Lung (tissue), 12 donors: ENCODE results near the gene BCAS1. TPM values are rescaled to one million over a fixed set of nuclear protein-coding genes. Genes with fewer than 3 reads are reported as not detected.
A peak's percentile ranks its signal among the peaks of the same experiment; 100 is the strongest.

ENCODE experiments used
- ATAC-seq: fragments of 200-7000 bp; cut with Tn5 transposase; one replicate; pipeline ENCODE4 v1.9.1; 2020; ENCODE audit warnings: moderate number of reproducible peaks; ENCODE audit not compliant: insufficient read depth, low FRiP score
- DNase-seq, 3 donors: peaks; one replicate each; pipeline ENCODE4 v3.0.0-alpha.2; 2013 to 2017
- H3K27ac ChIP-seq, 2 donors: one replicate each; pipeline ENCODE4 v1.5.1; 2013; ENCODE audit warnings: mild to moderate bottlenecking in 2 of 2, moderate library complexity in 2 of 2, control low read depth in 1 of 2, inconsistent platforms in 1 of 2, low read depth in 1 of 2, low read length in 1 of 2
- H3K27me3 ChIP-seq, 3 donors: one replicate each; pipeline ENCODE4 v1.5.1; 2013; ENCODE audit warnings: low read length in 2 of 3; ENCODE audit not compliant: control insufficient read depth in 3 of 3, insufficient read depth in 3 of 3
- H3K36me3 ChIP-seq, 4 donors: one replicate each; pipeline ENCODE4 v1.5.1; 2013; ENCODE audit warnings: low read length in 4 of 4, mild to moderate bottlenecking in 1 of 4, moderate library complexity in 1 of 4; ENCODE audit not compliant: control insufficient read depth in 4 of 4, insufficient read depth in 4 of 4
- H3K4me1 ChIP-seq, 5 donors: one replicate each; pipeline ENCODE4 v1.5.1; 2013; ENCODE audit warnings: low read length in 5 of 5, mild to moderate bottlenecking in 2 of 5, moderate library complexity in 1 of 5; ENCODE audit not compliant: control insufficient read depth in 5 of 5, insufficient read depth in 5 of 5
- H3K4me3 ChIP-seq: one replicate; pipeline ENCODE4 v1.5.1; 2013; ENCODE audit warnings: mild to moderate bottlenecking, control low read depth, moderate library complexity
- H3K9ac ChIP-seq, 2 donors: one replicate each; pipeline ENCODE4 v1.5.1; 2013; ENCODE audit warnings: low read length in 2 of 2, control low read depth in 1 of 2; ENCODE audit not compliant: insufficient read depth in 1 of 2
- H3K9me3 ChIP-seq, 4 donors: one replicate each; pipeline ENCODE4 v1.5.1; 2013; ENCODE audit warnings: low read length in 3 of 4, mild to moderate bottlenecking in 1 of 4, moderate library complexity in 1 of 4; ENCODE audit not compliant: control insufficient read depth in 4 of 4, insufficient read depth in 3 of 4
- CTCF ChIP-seq: IDR thresholded peaks from 2 replicates; pipeline ENCODE4 v1.5.1; 2012; ENCODE audit warnings: mild to moderate bottlenecking; ENCODE audit errors: control extremely low read depth, extremely low read depth
- WGBS, 2 donors: extraction: QIAGEN DNeasy Blood & Tissue Kit; methylation state at CpG; one replicate each; pipeline ENCODE4 v1.1.7; 2013; 5-methylcytosine and 5-hydroxymethylcytosine counted together
- polyA plus RNA-seq, 2 donors: library from polyadenylated mRNA; stranded (reverse); fragments of 200-250 nt; gene quantifications; one replicate each; pipeline ENCODE4 v1.2.1, GENCODE V29; 2013
- total RNA-seq, 2 donors: library from RNA; depleted of rRNA in 1 of 2; stranded (reverse); fragments of >200 nt in 1 of 2; gene quantifications; one replicate each; pipeline ENCODE4 v1.2.1, GENCODE V29; 2014 to 2021
- donor health status: control.
- donor health status: control.
- donor health status: Bipolar disorder and iron deficiency.
- donor health status: healthy.
- donor health status: DM: yes; HTN: yes; CAD: no.

The BCAS1 gene
- total and polyA plus RNA-seq, 4 donors: 1.2 to 4.0 (median 2.3) TPM

GRCh38 chr20:53996584-53997486 is 73.6 kb downstream of the BCAS1 start:
- Histone ChIP-seq H3K27me3 (no peaks in the 10 kb centered on the region), H3K4me3 (no peak overlapping the region), H3K9me3 (peaks cover 0 to 7% (median 5%) of the 10 kb centered on the region in 4 donors), H3K27ac (no peak overlapping the region), H3K4me1 (no peaks in the 10 kb centered on the region), H3K9ac (no peak overlapping the region), H3K36me3 (no peaks in the 10 kb centered on the region)
- DNase-seq (peak in 1 of 3 donors; percentile 26), ATAC-seq (no peak)
- 68 to 81% methylated on average over 10 of the region's 10 CpGs for WGBS, 2 donors
- TF ChIP-seq CTCF: no peak

DNA sequence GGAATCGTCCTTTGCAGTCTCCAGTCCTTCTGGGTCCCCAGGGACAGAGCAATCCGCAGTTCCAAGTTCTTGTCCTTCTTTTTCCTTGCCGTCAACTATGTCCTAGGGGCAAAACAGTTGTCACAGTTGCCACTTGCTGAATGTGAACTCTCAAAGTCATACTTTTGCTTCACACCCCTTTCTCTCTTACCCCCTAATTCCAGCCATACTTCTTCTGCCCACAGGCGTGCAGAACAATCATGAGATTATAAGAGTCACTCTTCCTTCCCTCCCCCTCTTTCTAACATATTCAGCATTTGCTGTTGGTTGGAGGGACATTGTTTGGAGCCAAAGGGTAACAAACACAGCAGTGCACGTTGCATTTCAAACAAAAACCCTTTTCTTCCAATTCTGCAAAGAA is 74.4 kb downstream of the BCAS1 start:
- Histone ChIP-seq H3K27me3 (no peaks in the 10 kb centered on the region), H3K36me3 (no peaks in the 10 kb centered on the region), H3K27ac (no peak overlapping the region), H3K9me3 (peaks cover 0 to 6% (median 0%) of the 10 kb centered on the region in 4 donors), H3K4me3 (no peak overlapping the region), H3K4me1 (no peaks in the 10 kb centered on the region), H3K9ac (no peak overlapping the region)
- TF ChIP-seq CTCF: no peak
- no peak for ATAC-seq
- WGBS, 2 donors: 72 to 92% methylated on average over 5 of the region's 5 CpGs
- no peak for DNase-seq

- Histone ChIP-seq H3K4me3 (no peak overlapping the region), H3K9ac (no peak overlapping the region), H3K9me3 (peaks cover 0 to 6% (median 0%) of the 10 kb centered on the region in 4 donors), H3K27me3 (no peaks in the 10 kb centered on the region), H3K27ac (no peak overlapping the region), H3K36me3 (no peaks in the 10 kb centered on the region), H3K4me1 (no peaks in the 10 kb centered on the region)
- TF ChIP-seq CTCF: no peak
- ATAC-seq: no peak
- WGBS, 2 donors: 91 to 93% methylated on average over 7 of the region's 7 CpGs
- no peak for DNase-seq
Observed at GRCh38 chr20:53994088-53994487, 76.3 kb downstream of the BCAS1 start.
